Upper lobe of left lung (tissue), 6 donors: ENCODE measurements around the gene MMP11. TPM values are rescaled to one million over a fixed set of nuclear protein-coding genes. Genes with fewer than 3 reads are reported as not detected.

ENCODE experiments used
- ATAC-seq, 2 donors: fragments of 200-7000 bp; cut with Tn5 transposase; one replicate each; pipeline ENCODE4 v1.9.1; 2022; ENCODE audit warnings: mild to moderate bottlenecking in 2 of 2, moderate library complexity in 2 of 2; ENCODE audit not compliant: low FRiP score in 2 of 2
- DNase-seq, 2 donors: peaks; one replicate each; pipeline ENCODE4 v3.0.0-alpha.2; 2019 to 2020
- H3K27ac ChIP-seq, 4 donors: fragments of 200-600 bp; sonication (generic); one replicate each; pipeline ENCODE4 v1.5.1; 2016 to 2019
- H3K27me3 ChIP-seq, 4 donors: fragments of 200-600 bp; sonication (generic); one replicate each; pipeline ENCODE4 v1.5.1; 2017 to 2019
- H3K36me3 ChIP-seq, 4 donors: fragments of 200-600 bp; sonication (generic); one replicate each; pipeline ENCODE4 v1.5.1; 2016 to 2019
- H3K4me1 ChIP-seq, 4 donors: fragments of 200-600 bp; sonication (generic); one replicate each; pipeline ENCODE4 v1.5.1; 2018 to 2019
- H3K4me3 ChIP-seq, 4 donors: fragments of 200-600 bp; sonication (generic); one replicate each; pipeline ENCODE4 v1.5.1; 2017 to 2019; ENCODE audit warnings: mild to moderate bottlenecking in 2 of 4, moderate library complexity in 1 of 4
- H3K9me3 ChIP-seq, 4 donors: fragments of 200-600 bp; sonication (generic); one replicate each; pipeline ENCODE4 v1.5.1; 2018 to 2019
- EP300 ChIP-seq, 4 donors: sonication (generic); formaldehyde crosslinking; IDR thresholded peaks; one replicate each; pipeline ENCODE4 v1.5.1; 2017; ENCODE audit warnings: antibody characterized with exemption in 4 of 4, control low read depth in 2 of 4
- POLR2A ChIP-seq, 4 donors: fragments of 450-650 bp; IDR thresholded peaks; one replicate each; pipeline ENCODE4 v1.5.1; 2016 to 2017; ENCODE audit warnings: antibody characterized with exemption in 4 of 4, mild to moderate bottlenecking in 2 of 4
- POLR2AphosphoS5 ChIP-seq, 2 donors: sonication (generic); formaldehyde crosslinking; IDR thresholded peaks; one replicate each; pipeline ENCODE4 v1.5.1; 2017; ENCODE audit warnings: antibody characterized with exemption in 2 of 2
- WGBS, 2 donors: methylation state at CpG; one replicate each; pipeline ENCODE4 v1.1.5; 2017 to 2018; 5-methylcytosine and 5-hydroxymethylcytosine counted together
- total RNA-seq, 6 donors: library from RNA; depleted of rRNA in 4 of 6; stranded (reverse); fragments of >200 nt in 4 of 6; gene quantifications; one replicate each; pipeline versions ENCODE4 v1.1.0 to v1.2.1, GENCODE V29; 2016 to 2021
- TF ChIP-seq, protein P1 (sequence below), 6 experiments: fragments of 450-650 bp in 4 of 6; fragments of 200-600 bp in 2 of 6; sonication (generic) in 2 of 6; IDR thresholded peaks; one replicate each; pipeline ENCODE4 v1.5.1; 2016 to 2019; ENCODE audit warnings: antibody characterized with exemption in 6 of 6
- donor health status: DM: no; HTN: no; CAD: no; lungs with moderate emphysema.
- donor health status: DM: no; HTN: yes; CAD: no; lungs with severe emphysema.

MMP11 gene
- total RNA-seq, 6 donors from 2014 or later: 0.57 to 7.7 (median 2.9) TPM; not detected in 3

DNA sequence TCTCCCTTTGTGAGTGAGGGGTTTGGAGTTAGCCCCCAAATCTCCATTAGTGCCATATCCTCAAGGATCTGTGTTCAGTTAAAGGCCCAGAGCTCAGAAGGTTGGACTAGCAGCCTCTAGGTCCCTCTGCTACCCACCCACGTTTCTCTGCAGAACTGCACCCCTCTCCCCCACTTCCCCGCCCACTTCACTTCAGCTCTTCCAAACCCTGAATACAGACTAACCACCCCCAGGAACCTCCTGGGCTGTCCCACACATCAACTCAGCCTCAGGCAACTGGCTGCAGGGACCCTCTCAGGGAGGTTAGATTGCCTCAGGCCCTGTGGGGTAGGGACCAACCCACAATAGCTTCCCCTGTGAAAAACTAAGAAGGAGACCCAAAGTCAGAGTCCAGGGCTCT, 19.3 kb upstream of the MMP11 start:
- no peak for ATAC-seq
- 56 to 78% methylated on average over 2 of the region's 2 CpGs for WGBS, 2 donors
- no peak for TF ChIP-seq POLR2A (IDR thresholded peaks at IDR 0.05)

DNA sequence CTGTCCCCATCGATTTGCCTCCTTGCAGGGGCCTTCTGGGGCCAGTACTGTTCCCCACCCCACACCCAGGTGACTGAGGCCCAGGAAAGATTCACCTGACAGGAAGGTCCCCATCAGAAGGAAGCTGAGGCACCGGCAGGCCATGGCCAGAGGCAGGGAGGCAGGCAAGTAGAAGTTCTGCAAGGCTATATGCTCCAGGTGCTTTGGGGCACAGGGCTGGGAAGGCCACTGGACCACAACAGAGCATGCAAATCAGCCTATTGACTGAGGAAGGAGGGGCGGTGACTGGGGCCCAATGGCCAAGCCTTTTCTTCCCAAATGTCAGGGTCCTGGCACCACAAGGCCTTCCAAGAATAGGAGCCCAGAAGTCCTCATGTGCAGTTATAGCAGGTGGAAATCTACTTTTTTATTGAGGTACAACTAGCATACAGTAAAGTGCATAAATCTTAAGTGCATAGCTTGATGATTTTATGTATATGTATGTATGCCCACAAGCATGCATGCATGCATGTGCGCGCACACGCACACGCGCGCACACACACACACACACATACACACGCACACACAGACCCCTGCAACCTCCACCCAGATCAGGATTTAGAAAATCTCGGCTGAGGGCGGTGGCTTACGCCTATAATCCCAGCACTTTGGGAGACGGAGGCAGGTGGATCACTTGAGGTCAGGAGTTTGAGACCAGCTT, 18.3 kb upstream of the MMP11 start, which contains the start of gene VPREB3:
Gene VPREB3 (minus strand): TSS at position 206 of the 700 bp plus-strand sequence. CDS start 62 bp downstream, at position 144.
- H3K4me1 ChIP-seq: peaks cover 0 to 18% (median 13%) of the 10 kb centered on the region in 4 donors
- TF ChIP-seq POLR2AphosphoS5 (IDR thresholded peaks at IDR 0.05) (no peak), EP300 (IDR thresholded peaks at IDR 0.05) (no peak), POLR2A (IDR thresholded peaks at IDR 0.05) (no peak)
- TF ChIP-seq, protein P1, sequence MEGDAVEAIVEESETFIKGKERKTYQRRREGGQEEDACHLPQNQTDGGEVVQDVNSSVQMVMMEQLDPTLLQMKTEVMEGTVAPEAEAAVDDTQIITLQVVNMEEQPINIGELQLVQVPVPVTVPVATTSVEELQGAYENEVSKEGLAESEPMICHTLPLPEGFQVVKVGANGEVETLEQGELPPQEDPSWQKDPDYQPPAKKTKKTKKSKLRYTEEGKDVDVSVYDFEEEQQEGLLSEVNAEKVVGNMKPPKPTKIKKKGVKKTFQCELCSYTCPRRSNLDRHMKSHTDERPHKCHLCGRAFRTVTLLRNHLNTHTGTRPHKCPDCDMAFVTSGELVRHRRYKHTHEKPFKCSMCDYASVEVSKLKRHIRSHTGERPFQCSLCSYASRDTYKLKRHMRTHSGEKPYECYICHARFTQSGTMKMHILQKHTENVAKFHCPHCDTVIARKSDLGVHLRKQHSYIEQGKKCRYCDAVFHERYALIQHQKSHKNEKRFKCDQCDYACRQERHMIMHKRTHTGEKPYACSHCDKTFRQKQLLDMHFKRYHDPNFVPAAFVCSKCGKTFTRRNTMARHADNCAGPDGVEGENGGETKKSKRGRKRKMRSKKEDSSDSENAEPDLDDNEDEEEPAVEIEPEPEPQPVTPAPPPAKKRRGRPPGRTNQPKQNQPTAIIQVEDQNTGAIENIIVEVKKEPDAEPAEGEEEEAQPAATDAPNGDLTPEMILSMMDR (IDR thresholded peaks at IDR 0.05): no peak
- WGBS, 2 donors: 94% methylated on average over 14 of the region's 14 CpGs

More for the DNA sequence above, 19.3 kb upstream of the MMP11 start:
- Histone ChIP-seq H3K36me3 (no peaks in the 10 kb centered on the region), H3K27ac (no peak overlapping the region), H3K9me3 (no peaks in the 10 kb centered on the region), H3K4me3 (no peak overlapping the region), H3K4me1 (peaks cover 0 to 18% (median 13%) of the 10 kb centered on the region in 4 donors), H3K27me3 (no peaks in the 10 kb centered on the region)
- DNase-seq: no peak

DNA sequence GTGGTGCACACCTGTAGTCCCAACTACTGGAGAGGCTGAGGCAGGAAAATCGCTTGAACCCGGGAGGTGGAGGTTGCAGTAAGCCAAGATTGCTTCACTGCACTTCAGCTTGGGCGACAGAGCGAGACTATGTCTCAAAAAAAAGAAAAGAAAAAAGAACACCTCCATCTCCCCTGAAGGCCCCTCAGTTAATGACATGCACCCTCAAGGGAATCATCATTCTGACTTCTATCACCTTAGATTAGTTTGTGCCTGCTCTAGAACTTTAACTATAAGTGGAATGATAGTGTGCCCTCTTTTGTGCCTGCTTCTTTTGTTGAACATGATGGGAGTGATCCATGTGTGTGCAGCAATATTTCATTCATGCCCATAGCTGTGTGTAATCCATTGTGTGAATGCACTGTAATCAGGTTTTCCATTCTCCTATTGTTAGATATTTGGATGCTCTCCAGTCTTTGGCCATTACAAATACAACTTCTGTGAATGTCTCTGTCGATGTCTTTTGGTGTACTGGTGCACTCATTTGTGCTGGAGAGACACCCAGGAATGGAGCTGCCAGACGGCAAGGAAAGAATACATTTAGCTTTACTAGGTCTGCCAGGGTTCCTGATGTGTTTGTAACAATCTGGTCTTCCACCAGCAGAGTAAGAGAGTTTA, 17.5 kb upstream of the MMP11 start:
- Histone ChIP-seq H3K9me3 (no peaks in the 10 kb centered on the region), H3K27ac (no peak overlapping the region), H3K4me3 (no peak overlapping the region), H3K36me3 (no peaks in the 10 kb centered on the region), H3K4me1 (peaks cover 0 to 12% (median 8%) of the 10 kb centered on the region in 4 donors), H3K27me3 (no peaks in the 10 kb centered on the region)
- ATAC-seq (no peak), DNase-seq (no peak)
- WGBS, 2 donors: 78 to 84% methylated on average over 6 of the region's 6 CpGs
- TF ChIP-seq POLR2A (IDR thresholded peaks at IDR 0.05) (no peak), EP300 (IDR thresholded peaks at IDR 0.05) (no peak), POLR2AphosphoS5 (IDR thresholded peaks at IDR 0.05) (no peak)
- TF ChIP-seq, protein P1 (IDR thresholded peaks at IDR 0.05): no peak

More for the DNA sequence above, 18.3 kb upstream of the MMP11 start, which contains the start of gene VPREB3:
- Histone ChIP-seq H3K4me3 (no peak within 1 kb of the TSS), H3K27ac (no peak within 1 kb of the TSS), H3K9me3 (no peaks in the 10 kb centered on the region), H3K36me3 (no peaks in the 10 kb centered on the region), H3K27me3 (no peaks in the 10 kb centered on the region)
- ATAC-seq (no peak), DNase-seq (no peak)

DNA sequence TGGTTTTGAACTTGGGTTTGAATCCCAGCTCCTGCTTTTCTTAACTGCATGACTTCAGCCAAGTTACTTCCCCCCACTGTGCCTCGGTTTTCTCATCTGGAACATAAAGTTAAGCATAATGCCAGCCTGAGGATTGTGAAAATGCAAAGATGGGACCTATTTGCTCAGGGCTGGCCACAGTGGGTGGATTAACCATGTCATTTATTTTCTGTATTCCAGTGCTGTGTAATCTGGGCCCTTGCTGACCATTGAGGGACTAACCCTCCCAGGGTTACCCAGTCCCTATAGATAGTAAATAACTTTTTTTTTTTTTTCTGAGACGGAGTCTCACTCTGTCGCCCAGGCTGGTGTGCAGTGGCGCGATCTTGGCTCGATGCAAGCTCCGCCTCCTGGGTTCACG, 16.9 kb upstream of the MMP11 start:
- 68 to 89% methylated on average over 8 of the region's 8 CpGs for WGBS, 2 donors
- Histone ChIP-seq H3K4me1 (peaks cover 0 to 6% (median 2%) of the 10 kb centered on the region in 4 donors), H3K36me3 (no peaks in the 10 kb centered on the region), H3K27me3 (no peaks in the 10 kb centered on the region), H3K27ac (no peak overlapping the region), H3K4me3 (no peak overlapping the region), H3K9me3 (no peaks in the 10 kb centered on the region)
- ATAC-seq (no peak), DNase-seq (no peak)
- TF ChIP-seq, protein P1 (IDR thresholded peaks at IDR 0.05): no peak
- no peak for TF ChIP-seq EP300 (IDR thresholded peaks at IDR 0.05)
- TF ChIP-seq POLR2AphosphoS5 (IDR thresholded peaks at IDR 0.05): no peak
- TF ChIP-seq POLR2A (IDR thresholded peaks at IDR 0.05): no peak

DNA sequence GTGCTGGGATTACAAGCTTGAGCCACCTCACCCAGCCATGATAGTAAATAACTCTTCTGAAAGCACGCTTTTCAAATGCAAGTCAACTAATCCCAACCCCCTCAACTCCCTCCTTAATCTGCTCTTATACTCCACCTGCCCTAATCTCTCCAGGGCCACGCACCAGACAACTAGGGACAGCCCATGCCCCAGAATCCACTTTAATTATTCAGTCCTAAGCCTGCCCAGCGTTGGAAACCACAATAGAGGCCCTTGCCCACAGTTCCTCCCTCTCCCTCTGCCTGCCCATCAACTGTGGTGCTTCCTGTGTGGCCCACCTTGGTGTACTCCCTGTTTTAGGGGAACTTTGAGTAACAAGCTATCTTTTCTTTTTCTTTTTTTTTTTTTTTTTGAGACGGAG, 15.8 kb upstream of the MMP11 start:
- 53 to 66% methylated on average over 4 of the region's 4 CpGs for WGBS, 2 donors
- H3K4me1 ChIP-seq: peaks cover 0 to under 1% (median 0%) of the 10 kb centered on the region in 4 donors
- DNase-seq (no peak), ATAC-seq (no peak)
- TF ChIP-seq EP300 (IDR thresholded peaks at IDR 0.05) (no peak), POLR2AphosphoS5 (IDR thresholded peaks at IDR 0.05) (no peak), POLR2A (IDR thresholded peaks at IDR 0.05) (no peak)
- TF ChIP-seq, protein P1 (IDR thresholded peaks at IDR 0.05): no peak
- H3K27ac ChIP-seq: no peak overlapping the region
- no peaks in the 10 kb centered on the region for H3K9me3 ChIP-seq
- H3K36me3 ChIP-seq: no peaks in the 10 kb centered on the region
- no peak overlapping the region for H3K4me3 ChIP-seq
- H3K27me3 ChIP-seq: no peaks in the 10 kb centered on the region
